A549 (cell line): ENCODE data around the gene ADAMTS2.

Experiments
- EP300 ChIP-seq, 2 experiments: fragments of >200 bp; sonication (Bioruptor Twin); formaldehyde crosslinking; IDR thresholded peaks; 2 replicates in 1 of 2; 3 replicates in 1 of 2; pipeline ENCODE4 v1.6.1; 2016 to 2017
- TF ChIP-seq, protein P1 (sequence below): fragments of 150-350 bp; IDR thresholded peaks from 2 replicates; pipeline ENCODE4 v1.6.1; 2014; ENCODE audit warnings: low read depth, mild to moderate bottlenecking, low read length
- TF ChIP-seq, protein P2 (sequence below): fragments of >200 bp; sonication (Bioruptor Twin); formaldehyde crosslinking; IDR thresholded peaks from 3 replicates; pipeline ENCODE4 v1.5.1; 2016

DNA sequence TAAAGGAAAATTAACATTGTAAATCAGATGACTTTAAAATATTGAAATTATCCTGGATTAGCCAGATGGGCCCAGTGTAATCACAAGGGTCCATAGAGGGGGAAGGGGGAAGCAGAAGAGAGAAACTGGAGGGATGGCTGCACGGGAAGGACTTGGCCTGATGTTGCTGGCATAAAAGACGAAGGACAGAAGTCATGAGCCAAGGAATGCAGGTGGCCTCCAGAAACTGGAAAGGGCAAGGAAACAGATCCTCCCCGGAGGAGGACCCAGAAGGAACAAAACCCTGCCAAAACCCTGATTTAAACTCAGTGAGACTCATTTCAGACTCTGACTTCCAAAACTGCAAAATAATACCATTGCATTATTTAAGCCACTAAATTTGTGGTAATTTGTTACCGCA, 100.2 kb downstream of the ADAMTS2 start:
- TF ChIP-seq EP300 (IDR thresholded peaks at IDR 0.05) = no peak
- TF ChIP-seq, protein P1, sequence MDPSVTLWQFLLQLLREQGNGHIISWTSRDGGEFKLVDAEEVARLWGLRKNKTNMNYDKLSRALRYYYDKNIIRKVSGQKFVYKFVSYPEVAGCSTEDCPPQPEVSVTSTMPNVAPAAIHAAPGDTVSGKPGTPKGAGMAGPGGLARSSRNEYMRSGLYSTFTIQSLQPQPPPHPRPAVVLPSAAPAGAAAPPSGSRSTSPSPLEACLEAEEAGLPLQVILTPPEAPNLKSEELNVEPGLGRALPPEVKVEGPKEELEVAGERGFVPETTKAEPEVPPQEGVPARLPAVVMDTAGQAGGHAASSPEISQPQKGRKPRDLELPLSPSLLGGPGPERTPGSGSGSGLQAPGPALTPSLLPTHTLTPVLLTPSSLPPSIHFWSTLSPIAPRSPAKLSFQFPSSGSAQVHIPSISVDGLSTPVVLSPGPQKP = no peak
- TF ChIP-seq, protein P2, sequence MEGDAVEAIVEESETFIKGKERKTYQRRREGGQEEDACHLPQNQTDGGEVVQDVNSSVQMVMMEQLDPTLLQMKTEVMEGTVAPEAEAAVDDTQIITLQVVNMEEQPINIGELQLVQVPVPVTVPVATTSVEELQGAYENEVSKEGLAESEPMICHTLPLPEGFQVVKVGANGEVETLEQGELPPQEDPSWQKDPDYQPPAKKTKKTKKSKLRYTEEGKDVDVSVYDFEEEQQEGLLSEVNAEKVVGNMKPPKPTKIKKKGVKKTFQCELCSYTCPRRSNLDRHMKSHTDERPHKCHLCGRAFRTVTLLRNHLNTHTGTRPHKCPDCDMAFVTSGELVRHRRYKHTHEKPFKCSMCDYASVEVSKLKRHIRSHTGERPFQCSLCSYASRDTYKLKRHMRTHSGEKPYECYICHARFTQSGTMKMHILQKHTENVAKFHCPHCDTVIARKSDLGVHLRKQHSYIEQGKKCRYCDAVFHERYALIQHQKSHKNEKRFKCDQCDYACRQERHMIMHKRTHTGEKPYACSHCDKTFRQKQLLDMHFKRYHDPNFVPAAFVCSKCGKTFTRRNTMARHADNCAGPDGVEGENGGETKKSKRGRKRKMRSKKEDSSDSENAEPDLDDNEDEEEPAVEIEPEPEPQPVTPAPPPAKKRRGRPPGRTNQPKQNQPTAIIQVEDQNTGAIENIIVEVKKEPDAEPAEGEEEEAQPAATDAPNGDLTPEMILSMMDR = no peak
